ENCODE data around the gene RELN.

RELN gene

GRCh38 chr7:103569621-103570305, 419.7 kb downstream of the RELN start:
- no peak for DNase-seq (ENCODE audit: low read depth)
- TF ChIP-seq CTCF (IDR thresholded peaks at IDR 0.05; ENCODE audit: insufficient read depth, low read depth, low read length, missing control alignments), result no peak
- H3K4me3 ChIP-seq (ENCODE audit: low read length), result no peak overlapping the region

- DNase-seq (ENCODE audit: low read depth), result no peak
- TF ChIP-seq CTCF (IDR thresholded peaks at IDR 0.05; ENCODE audit: insufficient read depth, low read depth, low read length, missing control alignments), result no peak
- no peak overlapping the region for H3K4me3 ChIP-seq (ENCODE audit: low read length)
Observed at GRCh38 chr7:103564416-103564815, 425.0 kb downstream of the RELN start.

GRCh38 chr7:103560136-103560535, 429.3 kb downstream of the RELN start:
- H3K4me3 ChIP-seq (ENCODE audit: low read length), result no peak overlapping the region
- DNase-seq (ENCODE audit: low read depth), result no peak
- no peak for TF ChIP-seq CTCF (IDR thresholded peaks at IDR 0.05; ENCODE audit: insufficient read depth, low read depth, low read length, missing control alignments)

- no peak overlapping the region for H3K4me3 ChIP-seq (ENCODE audit: low read length)
- no peak for DNase-seq (ENCODE audit: low read depth)
- TF ChIP-seq CTCF (IDR thresholded peaks at IDR 0.05; ENCODE audit: insufficient read depth, low read depth, low read length, missing control alignments), result no peak
Observed at GRCh38 chr7:103551016-103551415, 438.4 kb downstream of the RELN start.

GRCh38 chr7:103549786-103550185, 439.7 kb downstream of the RELN start:
- no peak for DNase-seq (ENCODE audit: low read depth)

GRCh38 chr7:103547451-103548284, 441.8 kb downstream of the RELN start:
- no peak for TF ChIP-seq CTCF (IDR thresholded peaks at IDR 0.05; ENCODE audit: insufficient read depth, low read depth, low read length, missing control alignments)
- H3K4me3 ChIP-seq (ENCODE audit: low read length), result no peak overlapping the region
- no peak for DNase-seq (ENCODE audit: low read depth)

More at GRCh38 chr7:103549786-103550185, 439.7 kb downstream of the RELN start:
- H3K4me3 ChIP-seq (ENCODE audit: low read length), result no peak overlapping the region
- no peak for TF ChIP-seq CTCF (IDR thresholded peaks at IDR 0.05; ENCODE audit: insufficient read depth, low read depth, low read length, missing control alignments)

Measured in epithelial cell of esophagus (primary cell).